GM19468 (cell line): ENCODE data around the gene DHRS7B.
"Not testable (repeated sequence)": the region's sequence is repeated elsewhere in the genome, so short reads cannot be mapped to it uniquely, and the experiment has no call there.

Experiments
- ATAC-seq: cut with Tn5 transposase; IDR thresholded peaks from one replicate; pipeline ENCODE4 v1.9.1; 2021; ENCODE audit warnings: mild to moderate bottlenecking, moderate library complexity, moderate number of reproducible peaks; ENCODE audit not compliant: unreplicated experiment; ENCODE audit errors: extremely low read depth

The DHRS7B gene

DNA sequence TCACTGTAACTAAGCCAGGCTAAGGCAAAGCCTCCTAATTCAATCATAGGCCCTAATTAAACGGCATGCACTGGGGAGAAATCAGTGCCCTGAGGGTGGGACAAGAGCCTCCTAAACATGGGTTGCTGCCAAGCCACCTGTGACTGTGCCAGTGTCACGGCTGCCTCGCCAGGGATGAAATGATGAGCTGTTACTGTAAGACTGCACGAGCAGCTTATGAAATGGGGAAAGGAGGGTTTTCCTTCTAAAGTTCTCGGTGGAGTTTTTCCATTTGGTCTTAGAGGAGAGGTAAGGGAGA is 74.5 kb downstream of the DHRS7B start:
- ATAC-seq: no peak

- no peak for ATAC-seq
Measured at GRCh38 chr17:21201874-21202273, 75.1 kb downstream of the DHRS7B start.

- ATAC-seq: no peak
Measured at GRCh38 chr17:21202512-21202911, 75.7 kb downstream of the DHRS7B start.

DNA sequence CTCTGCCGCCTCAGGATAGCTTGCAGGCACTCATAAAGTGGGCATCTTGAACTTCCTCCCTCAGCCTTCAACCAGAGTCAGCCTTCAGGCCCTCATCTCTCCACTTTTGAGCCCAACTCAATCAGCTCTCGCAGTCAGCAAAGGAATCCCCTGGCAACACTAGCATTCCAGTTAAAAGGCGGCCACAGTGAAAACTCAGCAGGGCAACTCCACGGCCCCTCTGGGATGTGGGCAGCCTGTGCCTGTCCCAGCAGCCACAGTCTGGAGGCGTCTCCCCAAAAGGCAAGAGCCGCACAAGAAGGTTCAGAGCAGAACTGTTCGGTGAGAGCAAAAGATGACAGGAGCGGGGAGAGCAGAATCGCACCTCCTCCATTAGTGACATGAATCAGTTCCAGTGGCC is 78.2 kb downstream of the DHRS7B start:
- no peak for ATAC-seq

- no peak for ATAC-seq
Measured at GRCh38 chr17:21208352-21208751, 81.6 kb downstream of the DHRS7B start.

- no peak for ATAC-seq
Measured at GRCh38 chr17:21209511-21210175, 82.9 kb downstream of the DHRS7B start.

DNA sequence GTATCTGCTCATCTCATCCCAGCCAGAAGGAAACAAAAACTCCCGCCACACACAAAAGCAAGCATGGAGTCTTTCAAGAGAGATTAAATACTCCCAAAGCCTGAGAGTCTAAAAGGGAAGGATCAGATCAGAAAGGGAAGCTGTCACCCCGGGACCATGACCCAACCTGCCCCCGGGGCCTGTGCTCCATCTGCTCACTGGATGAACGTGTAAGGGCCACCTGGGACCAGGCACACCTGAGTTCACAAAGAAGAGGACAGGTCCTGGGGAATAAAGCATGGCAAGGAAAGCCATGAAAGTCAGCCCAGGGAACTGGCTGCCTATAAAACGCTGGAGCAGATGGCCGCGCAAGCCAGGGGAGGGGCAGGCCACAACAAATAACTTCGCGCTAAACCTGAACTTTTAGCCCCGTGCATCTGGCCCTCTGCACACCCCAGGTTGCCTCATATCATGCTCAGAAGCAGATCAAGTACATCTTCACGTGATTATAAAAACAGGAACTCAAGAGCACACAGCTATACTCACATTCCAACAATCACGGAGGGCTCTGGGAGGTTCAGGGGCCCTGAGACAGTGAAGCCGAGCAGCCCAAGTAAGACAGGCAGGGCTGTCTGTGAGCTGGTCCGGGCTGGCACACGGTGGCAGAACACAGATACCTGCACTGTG is 83.8 kb downstream of the DHRS7B start:
- no peak for ATAC-seq

DNA sequence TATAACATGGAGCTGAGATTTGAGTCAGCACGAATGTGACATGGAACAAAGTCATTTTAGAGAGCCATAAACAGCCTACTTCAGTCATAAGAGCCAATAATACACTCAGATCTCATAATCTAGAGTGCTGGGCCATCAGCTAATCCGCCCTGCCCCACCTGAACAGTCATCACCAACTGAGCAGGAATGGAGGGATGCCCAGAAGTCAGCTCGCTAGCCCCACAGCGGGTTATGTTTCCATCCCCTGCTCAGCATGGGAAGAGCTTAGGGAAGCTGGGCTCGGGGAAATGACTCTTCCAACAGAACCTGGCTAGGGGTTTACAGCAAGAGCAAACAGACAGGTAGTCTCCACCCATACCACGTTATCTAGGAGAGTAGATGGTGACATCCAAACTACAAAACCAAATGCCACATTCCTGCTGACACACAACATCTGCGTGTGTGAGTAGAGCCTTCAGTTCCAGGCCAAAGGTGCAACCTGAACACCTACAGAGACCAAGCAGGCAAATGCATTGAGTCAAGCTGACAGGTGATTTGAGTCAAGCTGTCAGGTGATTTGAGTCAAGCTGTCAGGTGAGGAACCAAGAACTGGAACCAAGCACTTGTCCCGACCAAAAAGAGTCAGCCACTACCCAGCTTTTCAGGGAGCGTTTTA is 85.2 kb downstream of the DHRS7B start:
- no peak for ATAC-seq

DNA sequence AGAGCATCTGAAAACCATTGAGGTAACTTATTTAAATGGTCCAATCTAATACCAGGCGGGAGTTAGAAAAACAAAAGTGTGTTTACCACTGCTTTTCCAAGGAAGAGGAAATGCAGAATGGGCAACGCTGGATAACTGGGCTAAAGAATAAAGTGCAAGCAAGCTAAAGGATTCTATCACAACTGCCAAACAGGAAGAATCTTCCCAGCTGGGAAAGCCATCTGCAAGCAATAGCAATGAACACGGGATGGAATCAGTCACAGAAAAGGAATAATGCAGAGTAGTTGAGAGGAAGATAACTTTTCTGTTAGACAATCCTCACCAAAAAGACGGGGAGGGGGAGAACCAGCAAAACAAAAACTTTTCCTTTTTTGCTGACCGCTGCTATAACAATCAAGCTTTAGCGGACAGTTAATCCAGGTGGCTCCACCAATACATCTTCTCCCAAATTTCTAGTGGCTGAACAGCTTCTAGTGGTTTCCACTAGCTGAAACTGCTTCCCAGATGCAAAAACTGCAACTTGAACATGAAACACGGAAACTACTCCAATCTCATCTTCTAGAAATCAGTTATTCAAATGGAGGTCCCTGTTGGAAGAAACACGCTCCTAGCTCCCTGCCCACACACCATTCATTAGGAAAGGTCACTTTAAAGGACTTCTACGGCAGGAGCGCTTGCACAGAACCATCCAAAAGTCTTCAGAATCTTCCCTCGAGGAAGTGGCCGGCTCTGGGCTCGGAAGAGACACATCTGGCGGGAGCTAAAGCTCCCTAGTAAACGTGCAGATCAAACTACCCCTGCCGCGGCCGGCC is 86.3 kb downstream of the DHRS7B start:
- no peak for ATAC-seq

GRCh38 chr17:21213638-21214014 is 86.9 kb downstream of the DHRS7B start:
- peak; percentile 7 for ATAC-seq

GRCh38 chr17:21214015-21214776 is 87.4 kb downstream of the DHRS7B start, which contains the start of gene TMEM11:
TMEM11 (minus strand) TSS chr17:21214161; CDS start chr17:21214152, 9 bp downstream.
- ATAC-seq: peak; percentile 78

- ATAC-seq: no peak
Measured at GRCh38 chr17:21214777-21215541, 88.2 kb downstream of the DHRS7B start.

- ATAC-seq: no peak
Measured at GRCh38 chr17:21215935-21216334, 89.2 kb downstream of the DHRS7B start.

DNA sequence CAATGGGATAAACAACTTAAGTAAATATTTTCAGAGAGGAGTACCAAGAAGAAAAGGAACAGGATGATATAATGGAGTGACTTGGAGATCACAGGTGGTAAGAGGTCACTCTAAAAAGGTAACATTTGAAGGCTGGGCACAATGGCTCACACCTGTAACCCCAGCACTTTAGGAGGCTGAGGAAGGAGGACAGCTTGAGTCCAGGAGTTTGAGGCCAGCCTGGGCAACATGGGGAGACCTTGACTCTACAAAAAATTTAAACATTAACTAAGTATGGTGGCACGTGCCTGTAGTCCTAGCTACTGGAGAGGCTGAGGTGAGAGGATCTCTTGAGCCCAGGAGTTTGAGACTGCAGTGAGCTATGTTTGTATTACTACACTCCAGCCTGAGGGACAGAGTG is 90.6 kb downstream of the DHRS7B start:
- no peak for ATAC-seq

DNA sequence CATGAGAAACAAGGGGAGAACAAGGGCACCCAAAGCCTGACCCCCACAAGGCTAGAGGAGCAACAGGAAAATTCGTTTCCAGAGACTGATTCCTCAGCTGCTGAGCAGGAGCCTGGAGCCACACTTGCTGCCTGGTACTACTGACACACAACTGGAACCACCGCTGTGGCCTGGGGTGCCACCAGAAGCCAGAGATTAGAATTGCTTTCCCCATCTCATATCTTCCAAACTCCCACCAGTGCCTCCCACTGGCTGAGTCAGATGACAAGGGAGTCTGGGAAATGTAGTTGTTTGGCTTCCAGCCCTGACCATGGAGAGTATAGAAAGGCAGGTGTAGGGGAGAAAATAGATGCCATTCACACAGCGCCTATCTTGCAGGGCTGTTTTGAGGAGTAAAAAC is 91.3 kb downstream of the DHRS7B start:
- no peak for ATAC-seq

- no peak for ATAC-seq
Measured at GRCh38 chr17:21218831-21219380, 92.1 kb downstream of the DHRS7B start.

GRCh38 chr17:21223086-21223485 is 96.3 kb downstream of the DHRS7B start:
- no peak for ATAC-seq

DNA sequence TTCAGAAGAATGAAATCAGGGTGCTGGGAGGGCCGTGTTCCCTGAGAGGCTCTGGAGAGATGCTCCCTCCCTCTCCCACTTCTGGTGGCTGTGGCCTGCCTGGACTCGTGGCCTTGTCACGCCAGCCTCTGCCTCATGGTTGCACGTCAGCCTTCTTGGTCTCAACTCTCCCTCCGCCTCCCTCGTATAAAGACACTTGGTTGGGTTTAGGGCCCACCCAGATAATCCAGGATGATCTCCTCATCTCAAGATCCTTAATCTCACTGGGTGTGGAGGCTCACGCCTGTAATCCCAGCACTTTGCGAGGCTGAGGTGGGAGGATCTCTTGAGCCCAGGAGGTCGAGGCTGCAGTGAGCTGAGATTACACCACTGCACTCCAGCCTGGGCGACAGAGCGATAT is 100.5 kb downstream of the DHRS7B start:
- ATAC-seq: not testable (repeated sequence)

- ATAC-seq: no peak
Measured at GRCh38 chr17:21228111-21228510, 101.3 kb downstream of the DHRS7B start.
